Heart right ventricle (tissue), 16 donors: Measurements from ENCODE around the gene AKAP8. TPM values are rescaled to one million over a fixed set of nuclear protein-coding genes. Genes with fewer than 3 reads are reported as not detected.
"Not testable (repeated sequence)": the region's sequence is repeated elsewhere in the genome, so short reads cannot be mapped to it uniquely, and the experiment has no call there.

Source experiments
- ATAC-seq, 8 donors: fragments of 200-7000 bp; cut with Tn5 transposase; one replicate each; pipeline ENCODE4 v1.9.1; 2020; ENCODE audit warnings: mild to moderate bottlenecking in 8 of 8, moderate library complexity in 8 of 8, moderate number of reproducible peaks in 1 of 8
- DNase-seq, 2 donors: peaks; one replicate each; pipeline ENCODE4 v3.0.0-alpha.2; 2020
- H3K27ac ChIP-seq, 10 donors: fragments of 200-600 bp; sonication (generic) in 2 of 10; one replicate each; pipeline versions ENCODE4 v1.5.0 to v1.8.0; 2020 to 2022; ENCODE audit warnings: mild to moderate bottlenecking in 3 of 10
- H3K27me3 ChIP-seq, 7 donors: fragments of 200-600 bp; one replicate each; pipeline ENCODE4 v1.8.0; 2021 to 2022; ENCODE audit warnings: mild to moderate bottlenecking in 2 of 7
- H3K36me3 ChIP-seq, 9 donors: fragments of 200-600 bp; sonication (generic) in 1 of 9; one replicate each; pipeline versions ENCODE4 v1.5.0 to v1.8.0; 2020 to 2022; ENCODE audit warnings: mild to moderate bottlenecking in 2 of 9
- H3K4me1 ChIP-seq, 9 donors: fragments of 200-600 bp; sonication (generic) in 1 of 9; one replicate each; pipeline versions ENCODE4 v1.5.0 to v1.8.0; 2020 to 2022; ENCODE audit warnings: mild to moderate bottlenecking in 4 of 9
- H3K4me3 ChIP-seq, 10 donors: fragments of 200-600 bp; sonication (generic) in 2 of 10; one replicate each; pipeline versions ENCODE4 v1.5.0 to v1.8.0; 2020 to 2022; ENCODE audit warnings: mild to moderate bottlenecking in 7 of 10, moderate library complexity in 2 of 10
- H3K9me3 ChIP-seq, 11 donors: fragments of 200-600 bp in 10 of 11; sonication (generic) in 2 of 11; one replicate each; pipeline versions ENCODE4 v1.5.0 to v1.8.0; 2013 to 2022; ENCODE audit warnings: mild to moderate bottlenecking in 2 of 11, control low read depth in 1 of 11, moderate library complexity in 1 of 11
- WGBS, 2 donors: extraction: QIAGEN DNeasy Blood & Tissue Kit; methylation state at CpG; one replicate each; pipeline ENCODE4 v1.1.7; 2013; ENCODE audit warnings: inconsistent platforms in 1 of 2; 5-methylcytosine and 5-hydroxymethylcytosine counted together
- intact Hi-C, 10 donors: fragments of 100-400 bp; cut with DNase I; formaldehyde crosslinking; loops; one replicate each; pipeline versions ENCODE4 v1.11.1 to v1.14.2; 2022
- polyA plus RNA-seq, 2 donors: library from polyadenylated mRNA; stranded (reverse); fragments of 200-250 nt; gene quantifications; one replicate each; pipeline ENCODE4 v1.2.3, GENCODE V29; 2013
- total RNA-seq, 10 donors: library from RNA; stranded (reverse); fragmentation: NEBNext Ultra II Directional in 3 of 10; extraction: Animal tissue kit (Norgen Biotek cat#: 25700) in 3 of 10; gene quantifications; one replicate each; pipeline versions ENCODE4 v1.2.1 to v1.2.4, GENCODE V29; 2021 to 2023
- TF ChIP-seq, protein P1 (sequence below), 9 donors: fragments of 200-600 bp; sonication (generic) in 2 of 9; IDR thresholded peaks; one replicate each; pipeline versions ENCODE4 v1.5.0 to v1.8.0; 2021 to 2022; ENCODE audit warnings: antibody characterized with exemption in 9 of 9, mild to moderate bottlenecking in 5 of 9, moderate library complexity in 1 of 9
- donor health status: Arrhythmogenic right ventricular cardiomyopathy.
- donor health status: ischemic (EF 13 %, LVEDD 7.1; RV severe dilation, severe dysfunction).
- donor health status: healthy with polysubstance abuse.
- donor health status: DM: no; HTN: yes; CAD: no.
- donor health status: DM: no; HTN: no; CAD: no.
- donor health status: ischemic (EF 25% LVEDD 6.9; RV normal size, moderate dysfunction).
- donor health status: ischemic (EF 25% LVEDD 5.7; RV mildly dilated, moderate dysfunction).
- donor health status: healthy.
- donor health status: DM: yes; HTN: yes; CAD: no.
- donor health status: Ischemic cardiomyopathy.
- donor health status: ischemic (EF 35%, LVEDD 5.7; RV mildly dilated, moderate dysfunction).
- donor health status: nonischemic (EF 11% LVEDD 7.7; RV severe dilation, severe dysfunction).
- donor health status: DM: yes; HTN: yes; CAD: no.
- donor health status: PGD.
- donor health status: ischemic (EF 29% LVEDD 5.4; RV normal size, mild dysfunction).
- donor health status: nonischemic (EF 23%, LVEDD 6.1; RV moderate dilation, normal function).

The AKAP8 gene
- total and polyA plus RNA-seq, 12 donors: 12.8 to 32.2 (median 18.6) TPM

DNA sequence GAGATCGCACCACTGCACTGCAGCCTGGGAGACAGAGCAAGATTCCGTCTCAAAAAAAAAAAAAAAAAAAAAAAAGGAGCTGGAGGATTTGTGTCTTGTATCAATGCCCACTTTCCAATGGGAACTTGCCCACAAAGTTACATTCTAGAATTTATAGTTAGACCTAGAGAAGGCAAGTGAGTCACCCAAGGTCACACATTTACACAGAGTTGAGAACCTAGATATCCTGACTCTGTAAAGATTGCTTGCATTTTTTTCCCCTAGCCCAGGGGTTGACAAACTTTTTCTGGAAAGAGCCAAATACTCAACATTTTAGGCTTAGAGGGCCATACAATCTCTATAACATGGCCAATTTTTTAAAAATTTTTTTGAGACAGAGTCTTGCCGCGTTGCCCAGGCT lies 39.5 kb downstream of the AKAP8 start:
- peaks cover 0 to 25% (median 6%) of the 10 kb centered on the region in 9 donors for H3K4me1 ChIP-seq
- no peak overlapping the region for H3K27ac ChIP-seq
- DNase-seq (no peak), ATAC-seq (no peak)
- 98 to 100% methylated on average over 4 of the region's 4 CpGs for WGBS, 2 donors
- H3K27me3 ChIP-seq: no peaks in the 10 kb centered on the region
- H3K4me3 ChIP-seq: no peak overlapping the region
- H3K9me3 ChIP-seq: no peaks in the 10 kb centered on the region
- intact Hi-C loops: no loop called here
- TF ChIP-seq, protein P1, sequence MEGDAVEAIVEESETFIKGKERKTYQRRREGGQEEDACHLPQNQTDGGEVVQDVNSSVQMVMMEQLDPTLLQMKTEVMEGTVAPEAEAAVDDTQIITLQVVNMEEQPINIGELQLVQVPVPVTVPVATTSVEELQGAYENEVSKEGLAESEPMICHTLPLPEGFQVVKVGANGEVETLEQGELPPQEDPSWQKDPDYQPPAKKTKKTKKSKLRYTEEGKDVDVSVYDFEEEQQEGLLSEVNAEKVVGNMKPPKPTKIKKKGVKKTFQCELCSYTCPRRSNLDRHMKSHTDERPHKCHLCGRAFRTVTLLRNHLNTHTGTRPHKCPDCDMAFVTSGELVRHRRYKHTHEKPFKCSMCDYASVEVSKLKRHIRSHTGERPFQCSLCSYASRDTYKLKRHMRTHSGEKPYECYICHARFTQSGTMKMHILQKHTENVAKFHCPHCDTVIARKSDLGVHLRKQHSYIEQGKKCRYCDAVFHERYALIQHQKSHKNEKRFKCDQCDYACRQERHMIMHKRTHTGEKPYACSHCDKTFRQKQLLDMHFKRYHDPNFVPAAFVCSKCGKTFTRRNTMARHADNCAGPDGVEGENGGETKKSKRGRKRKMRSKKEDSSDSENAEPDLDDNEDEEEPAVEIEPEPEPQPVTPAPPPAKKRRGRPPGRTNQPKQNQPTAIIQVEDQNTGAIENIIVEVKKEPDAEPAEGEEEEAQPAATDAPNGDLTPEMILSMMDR (IDR thresholded peaks at IDR 0.05): no peak
- peaks cover 0 to 27% (median 0%) of the 10 kb centered on the region in 9 donors for H3K36me3 ChIP-seq

- intact Hi-C loops: loop anchor here in 2 of 10 donors (10.0 kb wide), 2 partner anchors 72 to 218 kb away; no protein-coding TSS in a partner anchor
- ATAC-seq: peak in 5 of 8 donors; percentile 38 to 68 (median 55)
- peak overlapping the region in 6 of 10 donors; percentile 29 to 71 (median 50) for H3K27ac ChIP-seq
These were observed 42.4 kb downstream of the AKAP8 start for GRCh38 chr19:15337202-15337601.

DNA sequence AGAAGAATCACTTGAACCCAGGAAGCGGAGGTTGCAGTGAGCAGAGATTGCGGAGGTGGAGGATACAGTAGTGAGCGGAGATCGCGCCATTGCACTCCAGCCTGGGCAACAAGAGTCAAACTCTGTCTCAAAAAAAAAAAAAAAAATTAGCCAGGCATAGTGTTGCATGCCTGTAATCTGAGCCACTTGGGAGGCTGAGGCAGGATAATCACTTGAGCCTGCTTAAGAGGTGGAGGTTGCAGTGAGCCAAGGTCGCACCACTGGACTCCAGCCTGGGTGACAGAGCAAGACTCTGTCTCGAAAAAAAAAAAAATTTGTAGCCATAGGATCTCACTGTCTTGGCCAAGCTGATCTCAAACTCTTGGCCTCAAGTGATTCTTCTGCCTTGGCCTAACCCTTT lies 43.6 kb downstream of the AKAP8 start:
- 66 to 69% methylated on average over 7 of the region's 7 CpGs for WGBS, 2 donors
- DNase-seq, H3K4me3 ChIP-seq, H3K27me3 ChIP-seq, H3K9me3 ChIP-seq: not testable (repeated sequence)
- Histone ChIP-seq H3K4me1 (peaks cover 0 to 45% (median 20%) of the 10 kb centered on the region in 9 donors), H3K27ac (peak overlapping the region in 4 of 10 donors; percentile 46 to 71 (median 60)), H3K36me3 (peaks cover 0 to 15% (median 0%) of the 10 kb centered on the region in 9 donors)
- intact Hi-C loops: loop anchor here in 2 of 10 donors (10.0 kb wide), 2 partner anchors 71 to 219 kb away; no protein-coding TSS in a partner anchor
- ATAC-seq: peak in 3 of 8 donors; percentile 6 to 53 (median 43)

More at GRCh38 chr19:15337202-15337601, 42.4 kb downstream of the AKAP8 start:
- H3K4me3 ChIP-seq: no peak overlapping the region
- H3K4me1 ChIP-seq: peaks cover 0 to 42% (median 20%) of the 10 kb centered on the region in 9 donors
- TF ChIP-seq, protein P1 (IDR thresholded peaks at IDR 0.05): no peak
- no peaks in the 10 kb centered on the region for H3K9me3 ChIP-seq
- no peak for DNase-seq
- H3K27me3 ChIP-seq: no peaks in the 10 kb centered on the region
- peaks cover 0 to 15% (median 0%) of the 10 kb centered on the region in 9 donors for H3K36me3 ChIP-seq
- WGBS, 2 donors: 39 to 47% methylated on average over 8 of the region's 8 CpGs

DNA sequence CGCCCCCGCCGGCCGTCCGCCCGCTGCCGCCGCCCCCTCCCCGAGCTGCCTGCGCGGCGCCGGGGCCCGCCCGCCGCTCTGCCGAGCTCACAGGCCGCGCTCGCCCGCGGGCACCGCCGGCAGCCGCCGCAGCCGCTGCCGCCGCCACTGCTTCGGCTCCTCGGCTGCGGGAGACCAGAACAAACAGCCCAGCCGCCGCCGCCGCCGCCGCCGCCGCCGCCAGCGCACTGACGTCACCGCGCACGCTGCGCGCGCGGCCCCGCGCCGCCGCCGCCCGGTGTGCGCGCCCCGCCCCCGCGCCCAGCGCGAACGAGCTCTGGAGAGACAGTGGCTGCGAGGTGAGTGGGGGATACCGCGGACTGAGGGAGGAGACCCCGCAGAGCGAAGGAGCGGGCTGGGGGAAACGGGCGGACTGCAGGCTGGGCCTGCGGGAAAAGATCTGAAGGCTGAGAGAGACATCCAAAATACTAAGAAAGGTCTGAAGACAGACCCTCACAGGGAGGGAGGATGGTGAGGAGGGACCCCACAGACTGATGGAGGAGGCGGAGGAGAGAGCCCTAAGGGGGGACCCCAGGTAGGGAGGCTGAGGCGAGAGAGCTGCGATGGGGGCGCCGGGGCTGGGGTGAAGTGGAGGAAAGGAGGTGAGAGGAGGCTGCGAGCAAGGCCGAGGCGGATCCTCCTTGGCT lies 47.1 kb downstream of the AKAP8 start, which contains the start of gene BRD4:
Gene BRD4, minus strand, starts transcription at position 229 of the 686 bp plus-strand sequence. CDS start 59,440 bp downstream, outside the sequence.
- TF ChIP-seq, protein P1 (IDR thresholded peaks at IDR 0.05): no peak
- Histone ChIP-seq H3K27me3 (no peaks in the 10 kb centered on the region), H3K4me3 (peak within 1 kb of the TSS; percentile 90 to 99 (median 96)), H3K9me3 (no peaks in the 10 kb centered on the region), H3K4me1 (peaks cover 5 to 76% (median 55%) of the 10 kb centered on the region in 9 donors), H3K36me3 (peaks cover 0 to 4% (median 0%) of the 10 kb centered on the region in 9 donors), H3K27ac (peak within 1 kb of the TSS; percentile 84 to 96 (median 93))
- WGBS, 2 donors: 2 to 3% methylated on average over 51 to 81 of the region's 81 CpGs
- ATAC-seq (peak; percentile 69 to 86 (median 81)), DNase-seq (peak; percentile 64 to 80)
- intact Hi-C loops: loop anchor here in 6 of 10 donors (5.0 to 10.0 kb wide), 7 partner anchors 35 to 222 kb away; partner anchors contain the start of gene AKAP8 (in 2 of the 6)
